Smooth muscle cell of the brain vasculature (primary cell): ENCODE results near the gene SH3BGR.
"Not testable (repeated sequence)": the region's sequence is repeated elsewhere in the genome, so short reads cannot be mapped to it uniquely, and the experiment has no call there.

Experiments
- DNase-seq: peaks from one replicate; pipeline ENCODE4 v3.0.0-alpha.2; 2012; ENCODE audit warnings: low read depth, low spot score

Gene SH3BGR

GRCh38 chr21:39515684-39516472 is 64.1 kb downstream of the SH3BGR start:
- DNase-seq, result no peak

GRCh38 chr21:39518055-39518846 is 66.5 kb downstream of the SH3BGR start:
- DNase-seq, result no peak

- DNase-seq, result no peak
Observed at GRCh38 chr21:39518847-39519210, 67.1 kb downstream of the SH3BGR start.

- no peak for DNase-seq
Observed at GRCh38 chr21:39519835-39520234, 68.1 kb downstream of the SH3BGR start.

- no peak for DNase-seq
Observed at GRCh38 chr21:39523399-39523798, 71.6 kb downstream of the SH3BGR start.

- no peak for DNase-seq
Observed at GRCh38 chr21:39523915-39524314, 72.1 kb downstream of the SH3BGR start.

GRCh38 chr21:39525129-39525528 is 73.4 kb downstream of the SH3BGR start:
- DNase-seq, result no peak

GRCh38 chr21:39525601-39526000 is 73.8 kb downstream of the SH3BGR start:
- DNase-seq, result no peak

GRCh38 chr21:39527067-39527595 is 75.4 kb downstream of the SH3BGR start:
- no peak for DNase-seq

GRCh38 chr21:39527664-39528381 is 76.1 kb downstream of the SH3BGR start:
- no peak for DNase-seq

- DNase-seq, result no peak
Observed at GRCh38 chr21:39529026-39529425, 77.3 kb downstream of the SH3BGR start.

- DNase-seq, result no peak
Observed at GRCh38 chr21:39531064-39531463, 79.3 kb downstream of the SH3BGR start.

- no peak for DNase-seq
Observed at GRCh38 chr21:39531840-39532239, 80.1 kb downstream of the SH3BGR start.

GRCh38 chr21:39533545-39534380 is 82.0 kb downstream of the SH3BGR start:
- no peak for DNase-seq

- no peak for DNase-seq
Observed at GRCh38 chr21:39535646-39536437, 84.1 kb downstream of the SH3BGR start.

- DNase-seq, result no peak
Observed at GRCh38 chr21:39536835-39537234, 85.1 kb downstream of the SH3BGR start.

- no peak for DNase-seq
Observed at GRCh38 chr21:39537571-39537970, 85.8 kb downstream of the SH3BGR start.

- no peak for DNase-seq
Observed at GRCh38 chr21:39538453-39539042, 86.8 kb downstream of the SH3BGR start.

- not testable (repeated sequence) for DNase-seq
Observed at GRCh38 chr21:39540367-39540766, 88.6 kb downstream of the SH3BGR start.

GRCh38 chr21:39542736-39543135 is 91.0 kb downstream of the SH3BGR start:
- no peak for DNase-seq
